ENCODE measurements around the gene SVOP. TPM values are rescaled to one million over a fixed set of nuclear protein-coding genes. Genes with fewer than 3 reads are reported as not detected.
"Not testable (repeated sequence)": the region's sequence is repeated elsewhere in the genome, so short reads cannot be mapped to it uniquely, and the experiment has no call there.

Gene SVOP
- total RNA-seq, 1 experiment from 2014 or later, result 1.0 TPM

GRCh38 chr12:108861878-108862587, 158.8 kb downstream of the SVOP start:
- in situ Hi-C loops (cut with HindIII; ENCODE audit: low sequenced_read_pairs), result no loop called here

GRCh38 chr12:108860443-108860842, 160.4 kb downstream of the SVOP start:
- in situ Hi-C loops (cut with HindIII; ENCODE audit: low sequenced_read_pairs), result no loop called here
- DNase-seq (ENCODE audit: low spot score), result no peak

More at GRCh38 chr12:108861878-108862587, 158.8 kb downstream of the SVOP start:
- no peak for DNase-seq (ENCODE audit: low spot score)

- no peak for DNase-seq (ENCODE audit: low spot score)
- in situ Hi-C loops (cut with HindIII; ENCODE audit: low sequenced_read_pairs), result no loop called here
Observed at GRCh38 chr12:108859923-108860291, 161.0 kb downstream of the SVOP start.

- DNase-seq (ENCODE audit: low spot score); in situ Hi-C loops (cut with HindIII; ENCODE audit: low sequenced_read_pairs): not testable (repeated sequence)
Observed at GRCh38 chr12:108859141-108859922, 161.5 kb downstream of the SVOP start.

GRCh38 chr12:108858311-108859074, 162.4 kb downstream of the SVOP start:
- in situ Hi-C loops (cut with HindIII; ENCODE audit: low sequenced_read_pairs), result no loop called here
- peak; percentile 58 for DNase-seq (ENCODE audit: low spot score)

Other genes with a start within 250 kb of the SVOP start
- gene SSH1, start 163.5 kb downstream of the SVOP start, total RNA-seq (2014; rRNA removed; shearing (Covaris generic)), result 34.8 and 45.1 TPM in 2 replicates
- gene DAO, start 141.0 kb downstream of the SVOP start, total RNA-seq (2014; rRNA removed; shearing (Covaris generic)), result 21.5 and 22.1 TPM in 2 replicates
- 20.5 and 21.6 TPM in 2 replicates for gene USP30, start 31.5 kb upstream of the SVOP start, total RNA-seq (2014; rRNA removed; shearing (Covaris generic))
- gene ALKBH2, start 72.4 kb upstream of the SVOP start, total RNA-seq (2014; rRNA removed; shearing (Covaris generic)), result 47.9 and 54.5 TPM in 2 replicates
- gene UNG, start 76.5 kb upstream of the SVOP start, total RNA-seq (2014; rRNA removed; shearing (Covaris generic)), result 73.7 and 94.8 TPM in 2 replicates
- gene ACACB, start 95.5 kb upstream of the SVOP start, total RNA-seq (2014; rRNA removed; shearing (Covaris generic)), result 1.7 and 2.6 TPM in 2 replicates